Ovary (tissue), 9 donors: ENCODE measurements around the gene CNOT6. TPM values are rescaled to one million over a fixed set of nuclear protein-coding genes. Genes with fewer than 3 reads are reported as not detected.

Source experiments
- DNase-seq, 5 donors: peaks; one replicate each; pipeline ENCODE4 v3.0.0-alpha.2; 2019 to 2020
- H3K27ac ChIP-seq, 2 donors: fragments of 200-600 bp; one replicate each; pipeline versions ENCODE4 v1.5.1 to v1.8.0; 2019 to 2022
- H3K27me3 ChIP-seq: fragments of 200-600 bp; one replicate; pipeline ENCODE4 v1.8.0; 2022
- H3K36me3 ChIP-seq: fragments of 200-600 bp; sonication (generic); one replicate; pipeline ENCODE4 v1.5.1; 2019
- H3K4me1 ChIP-seq: one replicate; pipeline ENCODE4 v1.8.1; 2013; ENCODE audit warnings: mild to moderate bottlenecking, moderate library complexity; ENCODE audit not compliant: insufficient read depth
- H3K4me3 ChIP-seq: fragments of 200-600 bp; sonication (generic); one replicate; pipeline ENCODE4 v1.5.1; 2017
- H3K9me3 ChIP-seq, 2 donors: fragments of 200-600 bp in 1 of 2; sonication (generic) in 1 of 2; one replicate each; pipeline versions ENCODE4 v1.5.1 to v1.8.1; 2013 to 2019; ENCODE audit warnings: mild to moderate bottlenecking in 1 of 2, moderate library complexity in 1 of 2
- CTCF ChIP-seq, 3 donors: fragments of 450-650 bp in 2 of 3; fragments of 200-600 bp in 1 of 3; IDR thresholded peaks; one replicate each; pipeline versions ENCODE4 v1.5.1 to v1.8.0; 2016 to 2022; ENCODE audit warnings: antibody characterized with exemption in 3 of 3, mild to moderate bottlenecking in 1 of 3
- EP300 ChIP-seq: sonication (generic); formaldehyde crosslinking; IDR thresholded peaks from one replicate; pipeline ENCODE4 v1.6.1; 2017; ENCODE audit warnings: antibody characterized with exemption
- POLR2A ChIP-seq: fragments of 450-650 bp; IDR thresholded peaks from one replicate; pipeline ENCODE4 v1.6.1; 2017; ENCODE audit warnings: antibody characterized with exemption, mild to moderate bottlenecking, moderate library complexity
- WGBS, 3 donors: extraction: QIAGEN DNeasy Blood & Tissue Kit in 1 of 3; methylation state at CpG; one replicate each; pipeline versions ENCODE4 v1.1.5 to v1.1.7; 2013 to 2017; 5-methylcytosine and 5-hydroxymethylcytosine counted together
- intact Hi-C, 4 donors: fragments of 100-400 bp; cut with DNase I; formaldehyde crosslinking; loops; one replicate each; pipeline versions ENCODE4 v1.11.0 to v1.15.1; 2022 to 2023
- polyA plus RNA-seq, 2 donors: library from polyadenylated mRNA; stranded (reverse); fragments of 200-250 nt in 1 of 2; fragments of 350-450 nt in 1 of 2; fragmentation: Illumina TruSeq in 1 of 2; extraction: RNeasy Lipid Tissue Mini Kit (QIAGEN cat#74804) in 1 of 2; gene quantifications; one replicate each; pipeline ENCODE4 v1.2.3, GENCODE V29; 2013 to 2014
- total RNA-seq, 7 donors: library from RNA; depleted of rRNA in 2 of 7; stranded (reverse); fragments of >200 nt in 2 of 7; fragmentation: NEBNext Ultra II Directional in 3 of 7; extraction: Animal tissue kit (Norgen Biotek cat#: 25700) in 3 of 7; gene quantifications; one replicate each; pipeline versions ENCODE4 v1.1.0 to v1.2.4, GENCODE V29; 2016 to 2023
- donor health status: DM: no; HTN: no; CAD: no; lungs with moderate emphysema.
- donor health status: DM: no; HTN: no; CAD: no.
- donor health status: Bipolar disorder and iron deficiency.
- donor health status: DM: yes; HTN: yes; CAD: no.
- donor health status: DM: no; HTN: no; CAD: no.
- donor health status: DM: yes; HTN: yes; CAD: no.

CNOT6 gene
- total and polyA plus RNA-seq, 9 donors: 10.3 to 24.9 (median 16.4) TPM

- H3K4me3 ChIP-seq: no peak overlapping the region
- H3K27ac ChIP-seq: no peak overlapping the region
- TF ChIP-seq CTCF (IDR thresholded peaks at IDR 0.05) (no peak), EP300 (no peak), POLR2A (no peak)
- no peaks in the 10 kb centered on the region for H3K36me3 ChIP-seq
- no peaks in the 10 kb centered on the region for H3K27me3 ChIP-seq
- intact Hi-C loops: no loop called here
- H3K4me1 ChIP-seq: peaks cover 3% of the 10 kb centered on the region
- WGBS, 3 donors: 86 to 92% (median 88%) methylated on average over 5 of the region's 5 CpGs
- H3K9me3 ChIP-seq: no peaks in the 10 kb centered on the region
- DNase-seq: no peak
Measured at GRCh38 chr5:180516440-180516839, 22.3 kb downstream of the CNOT6 start.

DNA sequence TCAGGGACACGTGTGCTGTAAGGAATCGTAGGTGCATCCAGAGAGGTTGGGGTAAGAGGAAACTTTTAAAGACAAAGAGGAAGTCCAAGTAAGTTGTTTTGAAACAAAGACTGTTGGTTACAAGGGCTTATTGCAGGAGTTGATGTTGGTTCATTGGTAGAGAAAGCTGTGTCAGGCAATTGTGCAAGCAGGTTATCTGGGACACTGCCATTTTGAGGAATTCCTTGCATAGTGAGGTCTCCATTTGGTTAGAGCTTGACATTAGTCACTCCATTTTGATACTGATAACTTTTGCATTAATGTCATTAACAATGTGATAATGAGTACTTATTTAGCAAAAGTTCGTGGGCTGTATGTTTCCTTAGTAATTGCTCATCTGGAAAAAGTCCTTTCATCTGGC lies 24.9 kb downstream of the CNOT6 start:
- Histone ChIP-seq H3K27ac (no peak overlapping the region), H3K27me3 (no peaks in the 10 kb centered on the region), H3K9me3 (no peaks in the 10 kb centered on the region), H3K4me3 (no peak overlapping the region), H3K36me3 (no peaks in the 10 kb centered on the region), H3K4me1 (peaks cover 7% of the 10 kb centered on the region)
- DNase-seq: no peak
- intact Hi-C loops: no loop called here
- TF ChIP-seq POLR2A (no peak), EP300 (no peak), CTCF (IDR thresholded peaks at IDR 0.05) (no peak)
- WGBS, 3 donors: 79 to 92% (median 84%) methylated on average over 3 of the region's 3 CpGs

DNA sequence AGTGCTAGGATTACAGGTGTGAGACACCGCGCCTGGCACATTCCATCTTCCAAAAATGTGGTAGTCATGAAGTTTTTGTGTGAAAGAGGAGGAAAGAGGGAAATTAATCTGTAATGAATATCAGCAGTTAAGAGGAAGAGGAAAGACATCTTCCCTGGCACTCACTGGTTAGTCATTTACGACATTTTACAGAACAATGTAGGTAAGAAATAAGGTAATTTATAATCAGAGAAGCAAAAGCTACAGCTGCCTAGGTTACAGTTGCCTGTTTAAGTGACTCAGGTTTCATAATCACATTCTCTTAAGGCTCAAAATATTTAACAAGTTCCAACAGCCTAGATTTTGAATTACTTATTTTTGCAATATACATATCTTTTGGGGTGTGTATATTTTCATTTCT lies 26.9 kb downstream of the CNOT6 start:
- DNase-seq: no peak
- peaks cover 9% of the 10 kb centered on the region for H3K4me1 ChIP-seq
- no peak overlapping the region for H3K27ac ChIP-seq
- no peaks in the 10 kb centered on the region for H3K9me3 ChIP-seq
- TF ChIP-seq CTCF (IDR thresholded peaks at IDR 0.05) (no peak), POLR2A (no peak)
- H3K36me3 ChIP-seq: no peaks in the 10 kb centered on the region
- no peak overlapping the region for H3K4me3 ChIP-seq
- H3K27me3 ChIP-seq: no peaks in the 10 kb centered on the region
- WGBS, 3 donors: 94 to 99% (median 98%) methylated on average over 3 of the region's 3 CpGs
- intact Hi-C loops: no loop called here

GRCh38 chr5:180521591-180521990 lies 27.4 kb downstream of the CNOT6 start:
- WGBS, 3 donors: 93 to 100% (median 97%) methylated on average over 1 of the region's 1 CpG
- no peak for DNase-seq
- no peak for TF ChIP-seq CTCF (IDR thresholded peaks at IDR 0.05)
- no peak for TF ChIP-seq POLR2A
- TF ChIP-seq EP300: no peak
- Histone ChIP-seq H3K4me3 (no peak overlapping the region), H3K27me3 (no peaks in the 10 kb centered on the region), H3K27ac (no peak overlapping the region), H3K36me3 (no peaks in the 10 kb centered on the region), H3K4me1 (peaks cover 9% of the 10 kb centered on the region), H3K9me3 (no peaks in the 10 kb centered on the region)
- intact Hi-C loops: no loop called here

DNA sequence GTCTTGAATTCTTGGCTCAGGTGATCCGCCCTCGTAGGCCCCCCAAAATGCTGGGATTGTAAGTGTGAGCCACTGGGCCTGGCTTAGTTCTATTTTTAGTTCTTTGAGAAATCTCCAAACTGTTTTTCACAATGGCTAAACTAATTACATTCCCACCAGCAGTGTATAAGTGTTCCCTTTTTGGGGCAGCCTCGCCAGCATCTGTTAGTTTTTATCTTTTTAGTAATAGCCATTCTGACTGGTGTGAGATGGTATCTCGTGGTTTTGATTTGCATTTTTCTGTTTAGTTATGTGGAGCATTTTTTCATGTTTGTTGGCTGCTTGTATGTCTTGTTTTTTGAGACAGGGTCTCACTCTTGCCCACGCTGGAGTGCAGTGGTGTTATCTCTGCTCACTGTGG lies 28.2 kb downstream of the CNOT6 start:
- no peaks in the 10 kb centered on the region for H3K36me3 ChIP-seq
- DNase-seq: no peak
- no peak overlapping the region for H3K27ac ChIP-seq
- 78 to 84% (median 80%) methylated on average over 5 of the region's 5 CpGs for WGBS, 3 donors
- H3K27me3 ChIP-seq: no peaks in the 10 kb centered on the region
- H3K4me1 ChIP-seq: peaks cover 9% of the 10 kb centered on the region
- no peak overlapping the region for H3K4me3 ChIP-seq
- intact Hi-C loops: no loop called here
- H3K9me3 ChIP-seq: no peaks in the 10 kb centered on the region
- TF ChIP-seq CTCF (IDR thresholded peaks at IDR 0.05) (no peak), POLR2A (no peak), EP300 (no peak)
